GM12878 (cell line): ENCODE measurements around the gene SETD2. TPM values are rescaled to one million over a fixed set of nuclear protein-coding genes. Genes with fewer than 3 reads are reported as not detected.

Source experiments
- ATAC-seq: fragments of 200-7000 bp; cut with Tn5 transposase; 3 replicates; pipeline ENCODE4 v1.9.1; 2020; ENCODE audit warnings: mild to moderate bottlenecking, moderate library complexity
- BruUV-seq: library from RNA; stranded (reverse); fragments of 400-500 nt; replicated peaks from 2 replicates; lab custom pipeline; 2021; lab: Mats Ljungman, UMichigan
- CTCF ChIA-PET: fragments of 300-600 bp; sonication (Branson Sonifier 250); formaldehyde crosslinking; extraction: SDS; loops from one replicate; lab custom pipeline; 2021; ENCODE audit warnings: inconsistent platforms; lab: Yijun Ruan, JAX
- POLR2A ChIA-PET: fragments of 350-600 bp; formaldehyde crosslinking; extraction: SDS; loops from one replicate; lab custom pipeline; 2021; ENCODE audit warnings: inconsistent platforms; lab: Charles Lee
- RAD21 ChIA-PET: fragments of 300-600 bp; sonication (Branson Sonifier 250); formaldehyde crosslinking; loops from one replicate; lab custom pipeline; 2023; ENCODE audit warnings: antibody characterized with exemption; ENCODE audit not compliant: unreplicated experiment; lab: Charles Lee
- SMC1A ChIA-PET: fragments of 300-600 bp; sonication (Branson Sonifier 250); formaldehyde crosslinking; loops from one replicate; lab custom pipeline; 2023; ENCODE audit not compliant: unreplicated experiment, uncharacterized antibody; lab: Charles Lee
- DNase-seq: peaks from one replicate; pipeline ENCODE4 v3.0.0-alpha.2; 2011; ENCODE audit warnings: low read depth, low spot score
- FAIRE-seq: peaks from 3 replicates; lab custom pipeline; 2011; peaks lifted over from hg19 to GRCh38; lab: Jason Lieb, UNC
- H2AFZ ChIP-seq: 2 replicates; pipeline ENCODE4 v1.6.0; 2011; ENCODE audit warnings: low read depth, low read length, control low read depth; ENCODE audit not compliant: control insufficient read depth
- H3K27ac ChIP-seq: 2 replicates; pipeline ENCODE4 v1.5.1; 2011; ENCODE audit warnings: control low read depth; ENCODE audit not compliant: control insufficient read depth, insufficient read depth
- H3K27me3 ChIP-seq, 2 experiments: replicated peaks in 1 of 2; 2 replicates each; pipeline versions ENCODE4 v1.6.0 to v1.6.1; 2011; ENCODE audit warnings: low read length in 1 of 2; ENCODE audit not compliant: control insufficient read depth in 2 of 2, insufficient read depth in 2 of 2
- H3K36me3 ChIP-seq, 2 experiments: 2 replicates each; pipeline ENCODE4 v1.5.1; 2011; ENCODE audit warnings: low read length in 1 of 2; ENCODE audit not compliant: control insufficient read depth in 2 of 2, insufficient read depth in 2 of 2
- H3K4me1 ChIP-seq: 2 replicates; pipeline ENCODE4 v1.6.1; 2011; ENCODE audit warnings: mild to moderate bottlenecking, low read length, moderate library complexity, mixed read lengths; ENCODE audit not compliant: control insufficient read depth, insufficient read depth
- H3K4me2 ChIP-seq: 2 replicates; pipeline ENCODE4 v1.6.0; 2011; ENCODE audit warnings: control low read depth; ENCODE audit not compliant: control insufficient read depth, insufficient read depth
- H3K4me3 ChIP-seq: fragments of 200-600 bp; sonication (generic); 2 replicates; pipeline ENCODE4 v1.5.1; 2016
- H3K79me2 ChIP-seq: 2 replicates; pipeline ENCODE4 v1.6.0; 2011; ENCODE audit warnings: low read length; ENCODE audit not compliant: control insufficient read depth, insufficient read depth
- H3K9ac ChIP-seq: 2 replicates; pipeline ENCODE4 v1.8.0; 2011; ENCODE audit warnings: low read length, control low read depth, mixed read lengths; ENCODE audit not compliant: control insufficient read depth, insufficient read depth
- H3K9me3 ChIP-seq: replicated peaks from 3 replicates; pipeline ENCODE4 v1.5.1; 2011; ENCODE audit warnings: mild to moderate bottlenecking, low read length; ENCODE audit not compliant: control insufficient read depth, insufficient read depth
- H4K20me1 ChIP-seq: 2 replicates; pipeline ENCODE4 v1.6.0; 2011; ENCODE audit not compliant: control insufficient read depth, insufficient read depth
- CBX5 ChIP-seq: sonication (generic); IDR thresholded peaks from 2 replicates; pipeline ENCODE4 v1.6.1; 2016; ENCODE audit warnings: low read depth, moderate library complexity, mild to moderate bottlenecking, inconsistent platforms
- CREM ChIP-seq: IDR thresholded peaks from 2 replicates; pipeline ENCODE4 v1.6.1; 2014; ENCODE audit warnings: antibody characterized with exemption, low read depth
- HDGF ChIP-seq: fragments of 450-650 bp; IDR thresholded peaks from 2 replicates; pipeline ENCODE4 v1.6.1; 2016; ENCODE audit warnings: antibody characterized with exemption
- MTA3 ChIP-seq: IDR thresholded peaks from 2 replicates; pipeline ENCODE4 v1.6.1; 2012; ENCODE audit warnings: low read length, inconsistent platforms, borderline replicate concordance
- NBN ChIP-seq: fragments of 450-650 bp; IDR thresholded peaks from 2 replicates; pipeline ENCODE4 v1.6.1; 2016
- NFXL1 ChIP-seq: fragments of 450-650 bp; IDR thresholded peaks from 2 replicates; pipeline ENCODE4 v1.6.1; 2017; ENCODE audit warnings: antibody characterized with exemption, mild to moderate bottlenecking, borderline replicate concordance
- POLR2AphosphoS5 ChIP-seq: IDR thresholded peaks from 2 replicates; pipeline ENCODE4 v1.6.1; 2011; ENCODE audit warnings: mild to moderate bottlenecking, low read length, inconsistent platforms
- RAD51 ChIP-seq: fragments of 450-650 bp; IDR thresholded peaks from 2 replicates; pipeline ENCODE4 v1.6.1; 2016; ENCODE audit warnings: moderate library complexity, mild to moderate bottlenecking, inconsistent platforms
- RBBP5 ChIP-seq: fragments of 200-600 bp; sonication (generic); conservative IDR thresholded peaks from 2 replicates; pipeline ENCODE4 v1.6.1; 2016
- SMC3 ChIP-seq: IDR thresholded peaks from 2 replicates; pipeline ENCODE4 v1.6.1; 2011; ENCODE audit warnings: low read length, improper control_type of control experiment, borderline replicate concordance
- SREBF2 ChIP-seq: IDR thresholded peaks from 2 replicates; pipeline ENCODE4 v1.6.1; 2012; ENCODE audit warnings: mild to moderate bottlenecking, low read length
- ZNF217 ChIP-seq: fragments of 450-650 bp; IDR thresholded peaks from 2 replicates; pipeline ENCODE4 v1.6.1; 2017; ENCODE audit warnings: antibody characterized with exemption, mild to moderate bottlenecking
- ZNF622 ChIP-seq: fragments of 450-650 bp; IDR thresholded peaks from 2 replicates; pipeline ENCODE4 v1.6.1; 2017; ENCODE audit warnings: mild to moderate bottlenecking, inconsistent platforms
- WGBS: methylation state at CpG from one replicate; pipeline ENCODE4 v1.1.6; 2016; ENCODE audit warnings: low lambda C conversion rate; ENCODE audit not compliant: insufficient replicate concordance, insufficient coverage; ENCODE audit errors: missing lambda C conversion rate; 5-methylcytosine and 5-hydroxymethylcytosine counted together
- in situ Hi-C: fragments of 300-500 bp; cut with MboI; formaldehyde crosslinking; loops from 9 replicates; pipeline ENCODE4 v1.14.3; 2018; ENCODE audit warnings: mixed read lengths
- intact Hi-C: fragments of 100-400 bp; cut with micrococcal nuclease; formaldehyde crosslinking; loops from one replicate; pipeline ENCODE4 v1.14.2; 2022; ENCODE audit not compliant: unreplicated experiment
- polyA plus RNA-seq, 11 experiments: library from polyadenylated mRNA; depleted of rRNA in 4 of 11; unstranded in 6 of 11; stranded (reverse) in 5 of 11; fragments of >200 nt; fragmentation: Nextera tagmentation in 4 of 11; fragmentation: Illumina TruSeq in 1 of 11; extraction: Ambion mirVana in 4 of 11; extraction: Trizol in 1 of 11; gene quantifications; 1 replicate in 1 of 11; 2 replicates in 10 of 11; pipeline versions ENCODE4 v1.2.1 to v1.2.3, GENCODE V29; 2011 to 2016; ENCODE audit warnings: inconsistent platforms in 2 of 11, missing spikeins in 2 of 11, low read depth in 1 of 11
- total RNA-seq, 4 experiments: library from RNA; depleted of rRNA in 3 of 4; stranded (reverse); fragments of >200 nt in 3 of 4; fragmentation: Illumina TruSeq in 1 of 4; extraction: Trizol in 1 of 4; gene quantifications; 2 replicates each; pipeline versions ENCODE4 v1.2.1 to v1.2.3, GENCODE V29; 2013 to 2021
- TF ChIP-seq, protein P1 (sequence below): fragments of 150-350 bp; IDR thresholded peaks from 2 replicates; pipeline ENCODE4 v1.6.1; 2016; ENCODE audit warnings: low read depth, low read length

SETD2 gene
- total and polyA plus RNA-seq, 10 of the 15 experiments (the other 5 are each of a cell fraction or from before 2014, with no cell fraction given) = 8.4 to 44.9 (median 24.5) TPM

DNA sequence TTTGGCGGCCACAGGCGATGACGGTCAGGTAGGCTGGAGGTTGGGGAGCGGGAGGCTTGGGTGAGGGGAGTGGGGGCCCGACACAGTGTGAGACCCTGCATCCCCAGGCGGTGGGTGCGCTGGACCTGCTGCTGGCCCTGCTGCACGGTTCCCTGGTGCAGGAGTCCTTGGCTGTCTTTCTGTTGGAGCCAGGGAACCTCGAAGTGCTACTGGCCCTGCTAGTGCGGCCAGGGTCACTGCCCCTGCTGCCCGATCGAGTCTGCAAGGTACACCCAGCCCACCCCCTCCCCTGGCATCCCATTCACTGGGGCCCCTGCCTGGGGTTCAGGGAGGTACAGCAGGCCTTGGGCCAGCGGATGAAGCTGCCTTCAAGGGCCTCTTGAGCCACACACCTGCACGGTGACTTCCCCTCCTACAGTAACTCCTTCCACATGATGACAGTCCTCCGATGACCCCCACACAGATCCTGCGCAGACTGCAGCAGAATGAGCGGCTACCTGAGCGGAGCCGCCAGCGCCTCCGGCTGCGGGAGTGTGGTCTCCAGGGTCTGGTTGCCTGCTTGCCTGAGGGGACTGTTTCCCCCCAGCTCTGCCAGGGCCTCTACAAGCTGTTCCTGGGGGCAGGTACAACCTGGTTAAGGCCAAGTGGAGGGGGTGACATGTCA is 164.9 kb downstream of the SETD2 start:
- Histone ChIP-seq H3K9ac (no peak overlapping the region), H3K4me1 (no peaks in the 10 kb centered on the region), H3K4me3 (no peak overlapping the region), H3K9me3 (no peaks in the 10 kb centered on the region), H3K4me2 (no peak overlapping the region), H2AFZ (no peak overlapping the region), H3K27me3 (no peaks in the 10 kb centered on the region), H4K20me1 (no peaks in the 10 kb centered on the region), H3K79me2 (no peaks in the 10 kb centered on the region), H3K27ac (no peak overlapping the region), H3K36me3 (peaks cover 25 to 46% of the 10 kb centered on the region in 2 experiments; a peak in 3 of 4 replicates)
- POLR2A ChIA-PET = no interaction called here
- TF ChIP-seq, protein P1, sequence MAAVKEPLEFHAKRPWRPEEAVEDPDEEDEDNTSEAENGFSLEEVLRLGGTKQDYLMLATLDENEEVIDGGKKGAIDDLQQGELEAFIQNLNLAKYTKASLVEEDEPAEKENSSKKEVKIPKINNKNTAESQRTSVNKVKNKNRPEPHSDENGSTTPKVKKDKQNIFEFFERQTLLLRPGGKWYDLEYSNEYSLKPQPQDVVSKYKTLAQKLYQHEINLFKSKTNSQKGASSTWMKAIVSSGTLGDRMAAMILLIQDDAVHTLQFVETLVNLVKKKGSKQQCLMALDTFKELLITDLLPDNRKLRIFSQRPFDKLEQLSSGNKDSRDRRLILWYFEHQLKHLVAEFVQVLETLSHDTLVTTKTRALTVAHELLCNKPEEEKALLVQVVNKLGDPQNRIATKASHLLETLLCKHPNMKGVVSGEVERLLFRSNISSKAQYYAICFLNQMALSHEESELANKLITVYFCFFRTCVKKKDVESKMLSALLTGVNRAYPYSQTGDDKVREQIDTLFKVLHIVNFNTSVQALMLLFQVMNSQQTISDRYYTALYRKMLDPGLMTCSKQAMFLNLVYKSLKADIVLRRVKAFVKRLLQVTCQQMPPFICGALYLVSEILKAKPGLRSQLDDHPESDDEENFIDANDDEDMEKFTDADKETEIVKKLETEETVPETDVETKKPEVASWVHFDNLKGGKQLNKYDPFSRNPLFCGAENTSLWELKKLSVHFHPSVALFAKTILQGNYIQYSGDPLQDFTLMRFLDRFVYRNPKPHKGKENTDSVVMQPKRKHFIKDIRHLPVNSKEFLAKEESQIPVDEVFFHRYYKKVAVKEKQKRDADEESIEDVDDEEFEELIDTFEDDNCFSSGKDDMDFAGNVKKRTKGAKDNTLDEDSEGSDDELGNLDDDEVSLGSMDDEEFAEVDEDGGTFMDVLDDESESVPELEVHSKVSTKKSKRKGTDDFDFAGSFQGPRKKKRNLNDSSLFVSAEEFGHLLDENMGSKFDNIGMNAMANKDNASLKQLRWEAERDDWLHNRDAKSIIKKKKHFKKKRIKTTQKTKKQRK = no peak
- TF ChIP-seq ZNF622 (no peak), SREBF2 (no peak), POLR2AphosphoS5 (peak; percentile 15; the same call in 1 of the 2 replicates), MTA3 (no peak), ZNF217 (no peak), CREM (peak; percentile 46; the same call in 1 of the 2 replicates), CBX5 (no peak), SMC3 (no peak), RAD51 (no peak), NBN (0 out of 2 replicates have a peak, but pooled peaks have one; percentile 5), HDGF (no peak), NFXL1 (no peak), RBBP5 (no peak)
- SMC1A ChIA-PET = interaction anchor here (1.0 to 2.2 kb wide), 5 partner anchors 39 to 90 kb away, joined by 3 to 8 read pairs (median 6); no protein-coding TSS in a partner anchor
- CTCF ChIA-PET = interaction anchor here (1.0 to 2.7 kb wide), 9 partner anchors 12 to 89 kb away, joined by 3 to 14 read pairs (median 4); partner anchors contain the start of gene NBEAL2
- no TSS peak for BruUV-seq
- DNase-seq = no peak
- in situ Hi-C loops = no loop called here
- 84% methylated on average over 22 of the region's 22 CpGs for WGBS
- RAD21 ChIA-PET = interaction anchor here (1.5 to 1.8 kb wide), 3 partner anchors 18 to 46 kb away, joined by 3 to 5 read pairs (median 3); partner anchors contain the start of gene NBEAL2
- no peak for ATAC-seq
- intact Hi-C loops = loop anchor here (1.0 to 2.0 kb wide), 2 partner anchors 76 to 132 kb away; no protein-coding TSS in a partner anchor
- no peak for FAIRE-seq
